ENCODE measurements around the gene MYO16. TPM values are rescaled to one million over a fixed set of nuclear protein-coding genes. Genes with fewer than 3 reads are reported as not detected.

MYO16 gene
- total RNA-seq, 1 donor, result not detected

DNA sequence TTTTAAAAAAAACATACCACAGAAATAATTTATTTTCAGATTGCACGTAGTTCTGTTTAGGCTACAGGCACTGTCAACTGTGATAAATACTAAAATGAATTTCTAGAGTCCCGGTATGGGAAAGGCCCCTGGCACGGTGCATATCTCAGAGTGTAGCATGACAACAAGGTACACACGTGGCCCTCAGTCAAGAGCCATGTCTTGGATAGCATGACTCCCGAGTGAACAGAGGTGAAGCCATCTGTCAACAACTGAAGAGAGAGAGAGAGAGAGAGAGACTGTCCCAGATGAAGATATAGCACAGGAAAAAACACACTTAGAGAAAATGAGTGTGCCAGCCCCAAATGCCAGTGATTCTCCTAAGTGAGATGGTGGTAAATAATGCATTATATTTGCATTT, 297.5 kb downstream of the MYO16 start:
- Histone ChIP-seq H3K4me1 (ENCODE audit: insufficient read depth, low read length) (no peaks in the 10 kb centered on the region), H3K4me3 (ENCODE audit: insufficient read depth, low read length) (no peak overlapping the region), H3K36me3 (ENCODE audit: insufficient read depth, low read length) (no peaks in the 10 kb centered on the region), H3K27ac (ENCODE audit: low read depth, low read length) (no peak overlapping the region), H3K4me2 (ENCODE audit: insufficient read depth, low read length) (no peak overlapping the region), H2AFZ (ENCODE audit: low read length) (no peak overlapping the region), H3K27me3 (ENCODE audit: insufficient read depth, low read length) (no peaks in the 10 kb centered on the region), H4K20me1 (ENCODE audit: insufficient read depth, low read length) (no peaks in the 10 kb centered on the region), H3K9me3 (ENCODE audit: low read depth, low read length) (no peaks in the 10 kb centered on the region), H3K79me2 (ENCODE audit: insufficient read depth, low read length) (no peaks in the 10 kb centered on the region)
- no peak for DNase-seq (ENCODE audit: insufficient read length, low spot score, missing footprints)
- no peak for TF ChIP-seq CTCF (IDR thresholded peaks at IDR 0.05; ENCODE audit: extremely low read depth, low read depth, low read length)

DNA sequence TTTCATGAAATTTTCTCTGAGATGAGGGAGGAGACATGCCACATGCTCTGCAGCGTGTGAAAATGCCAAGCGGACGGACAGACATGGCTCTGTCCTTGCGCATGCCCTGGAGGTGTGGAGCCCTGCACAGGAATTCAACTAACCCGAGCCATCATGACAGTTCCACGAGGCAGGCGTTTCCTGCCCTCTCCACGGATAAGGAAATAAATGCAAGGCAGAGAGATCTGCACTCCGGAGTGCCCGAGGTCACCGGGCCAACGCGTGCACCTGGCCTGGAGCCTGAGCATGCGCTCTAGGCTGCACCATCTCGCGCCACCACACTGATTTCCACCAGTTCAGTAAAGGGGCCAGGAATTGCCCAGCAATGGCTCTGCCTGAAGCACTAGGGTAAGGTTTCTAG, 298.2 kb downstream of the MYO16 start:
- TF ChIP-seq CTCF (IDR thresholded peaks at IDR 0.05; ENCODE audit: extremely low read depth, low read depth, low read length), result no peak
- H3K79me2 ChIP-seq (ENCODE audit: insufficient read depth, low read length), result no peaks in the 10 kb centered on the region
- no peak overlapping the region for H3K4me2 ChIP-seq (ENCODE audit: insufficient read depth, low read length)
- no peaks in the 10 kb centered on the region for H3K36me3 ChIP-seq (ENCODE audit: insufficient read depth, low read length)
- no peak overlapping the region for H3K27ac ChIP-seq (ENCODE audit: low read depth, low read length)
- no peaks in the 10 kb centered on the region for H4K20me1 ChIP-seq (ENCODE audit: insufficient read depth, low read length)
- H3K9me3 ChIP-seq (ENCODE audit: low read depth, low read length), result no peaks in the 10 kb centered on the region
- no peak overlapping the region for H3K4me3 ChIP-seq (ENCODE audit: insufficient read depth, low read length)
- no peaks in the 10 kb centered on the region for H3K27me3 ChIP-seq (ENCODE audit: insufficient read depth, low read length)
- no peaks in the 10 kb centered on the region for H3K4me1 ChIP-seq (ENCODE audit: insufficient read depth, low read length)
- no peak overlapping the region for H2AFZ ChIP-seq (ENCODE audit: low read length)
- DNase-seq (ENCODE audit: insufficient read length, low spot score, missing footprints), result no peak

- Histone ChIP-seq H2AFZ (ENCODE audit: low read length) (no peak overlapping the region), H3K4me2 (ENCODE audit: insufficient read depth, low read length) (no peak overlapping the region), H3K27me3 (ENCODE audit: insufficient read depth, low read length) (no peaks in the 10 kb centered on the region), H3K79me2 (ENCODE audit: insufficient read depth, low read length) (no peaks in the 10 kb centered on the region), H3K36me3 (ENCODE audit: insufficient read depth, low read length) (no peaks in the 10 kb centered on the region), H4K20me1 (ENCODE audit: insufficient read depth, low read length) (no peaks in the 10 kb centered on the region), H3K9me3 (ENCODE audit: low read depth, low read length) (no peaks in the 10 kb centered on the region), H3K4me3 (ENCODE audit: insufficient read depth, low read length) (no peak overlapping the region), H3K27ac (ENCODE audit: low read depth, low read length) (no peak overlapping the region), H3K4me1 (ENCODE audit: insufficient read depth, low read length) (no peaks in the 10 kb centered on the region)
- no peak for TF ChIP-seq CTCF (IDR thresholded peaks at IDR 0.05; ENCODE audit: extremely low read depth, low read depth, low read length)
- DNase-seq (ENCODE audit: insufficient read length, low spot score, missing footprints), result no peak
These were observed 300.3 kb downstream of the MYO16 start for GRCh38 chr13:108929532-108930206.

DNA sequence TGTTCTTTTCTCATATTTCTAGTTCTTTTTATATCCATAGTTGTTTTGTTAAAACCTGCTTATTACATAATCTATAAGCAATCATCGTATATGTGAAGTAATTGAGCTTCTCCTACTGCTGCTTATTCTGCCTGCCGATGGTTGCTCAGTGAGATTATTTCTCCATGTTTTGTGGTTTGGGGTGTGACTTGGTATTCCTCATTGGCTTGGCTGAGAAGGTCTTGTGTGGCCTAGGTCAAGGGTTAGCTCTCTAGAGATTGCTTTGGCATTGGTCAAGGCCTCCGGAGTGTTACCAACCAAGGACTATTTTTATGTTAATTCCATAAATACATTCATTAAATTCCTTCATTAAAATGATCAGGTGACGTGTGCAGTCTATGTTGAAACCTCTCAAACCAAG, 302.8 kb downstream of the MYO16 start:
- Histone ChIP-seq H2AFZ (ENCODE audit: low read length) (no peak overlapping the region), H3K36me3 (ENCODE audit: insufficient read depth, low read length) (no peaks in the 10 kb centered on the region), H3K4me2 (ENCODE audit: insufficient read depth, low read length) (no peak overlapping the region), H3K4me3 (ENCODE audit: insufficient read depth, low read length) (no peak overlapping the region), H4K20me1 (ENCODE audit: insufficient read depth, low read length) (no peaks in the 10 kb centered on the region), H3K27ac (ENCODE audit: low read depth, low read length) (no peak overlapping the region), H3K4me1 (ENCODE audit: insufficient read depth, low read length) (no peaks in the 10 kb centered on the region), H3K79me2 (ENCODE audit: insufficient read depth, low read length) (no peaks in the 10 kb centered on the region), H3K27me3 (ENCODE audit: insufficient read depth, low read length) (no peaks in the 10 kb centered on the region), H3K9me3 (ENCODE audit: low read depth, low read length) (no peaks in the 10 kb centered on the region)
- no peak for TF ChIP-seq CTCF (IDR thresholded peaks at IDR 0.05; ENCODE audit: extremely low read depth, low read depth, low read length)
- no peak for DNase-seq (ENCODE audit: insufficient read length, low spot score, missing footprints)

Data from osteoblast (primary cell).